Trophoblast cell (in vitro differentiated cells and primary cell): ENCODE data around the gene STRA6.

ENCODE experiments used
- DNase-seq, 2 donors: peaks; one replicate each; pipeline ENCODE4 v3.0.0-alpha.2; 2016
- H2AFZ ChIP-seq: 2 replicates; pipeline ENCODE4 v1.6.1; 2013; ENCODE audit warnings: low read length, moderate library complexity, mild to moderate bottlenecking; ENCODE audit not compliant: insufficient read depth, poor library complexity
- H2AK5ac ChIP-seq: 2 replicates; pipeline ENCODE4 v1.6.1; 2013; ENCODE audit warnings: mild to moderate bottlenecking, low read length
- H2BK120ac ChIP-seq: 2 replicates; pipeline ENCODE4 v1.6.1; 2013; ENCODE audit warnings: low read length, mild to moderate bottlenecking, moderate library complexity; ENCODE audit not compliant: insufficient read depth, poor library complexity
- H2BK12ac ChIP-seq: 2 replicates; pipeline ENCODE4 v1.6.1; 2013; ENCODE audit warnings: mild to moderate bottlenecking, low read length, moderate library complexity
- H2BK5ac ChIP-seq: 2 replicates; pipeline ENCODE4 v1.6.1; 2013; ENCODE audit warnings: low read length, low read depth, moderate library complexity, mild to moderate bottlenecking; ENCODE audit not compliant: poor library complexity
- H3K14ac ChIP-seq: 2 replicates; pipeline ENCODE4 v1.6.1; 2013; ENCODE audit warnings: mild to moderate bottlenecking, low read length
- H3K18ac ChIP-seq: 2 replicates; pipeline ENCODE4 v1.6.1; 2013; ENCODE audit warnings: mild to moderate bottlenecking, low read length
- H3K23ac ChIP-seq: 2 replicates; pipeline ENCODE4 v1.6.1; 2013; ENCODE audit warnings: low read length
- H3K27ac ChIP-seq: 2 replicates; pipeline ENCODE4 v1.5.1; 2013; ENCODE audit warnings: low read depth, mild to moderate bottlenecking, inconsistent platforms, low read length, moderate library complexity
- H3K27me3 ChIP-seq: 2 replicates; pipeline ENCODE4 v1.6.1; 2013; ENCODE audit warnings: inconsistent platforms, mild to moderate bottlenecking, low read length, moderate library complexity; ENCODE audit not compliant: insufficient read depth
- H3K36me3 ChIP-seq, 2 experiments: 1 replicate in 1 of 2; 2 replicates in 1 of 2; pipeline ENCODE4 v1.6.1; 2013; ENCODE audit warnings: low read length in 2 of 2, mild to moderate bottlenecking in 2 of 2, moderate library complexity in 1 of 2; ENCODE audit not compliant: insufficient read depth in 2 of 2, control insufficient read depth in 1 of 2
- H3K4ac ChIP-seq: 2 replicates; pipeline ENCODE4 v1.6.1; 2013; ENCODE audit warnings: low read depth, mild to moderate bottlenecking, low read length, moderate library complexity
- H3K4me1 ChIP-seq, 2 experiments: 1 replicate in 1 of 2; 2 replicates in 1 of 2; pipeline ENCODE4 v1.6.1; 2013; ENCODE audit warnings: low read length in 2 of 2, mild to moderate bottlenecking in 2 of 2, moderate library complexity in 1 of 2; ENCODE audit not compliant: insufficient read depth in 2 of 2, control insufficient read depth in 1 of 2
- H3K4me2 ChIP-seq: 2 replicates; pipeline ENCODE4 v1.6.1; 2013; ENCODE audit warnings: inconsistent platforms, mild to moderate bottlenecking, low read length, moderate library complexity
- H3K4me3 ChIP-seq: 2 replicates; pipeline ENCODE4 v1.5.1; 2013; ENCODE audit warnings: mild to moderate bottlenecking, low read depth, low read length, inconsistent platforms
- H3K79me1 ChIP-seq: one replicate; pipeline ENCODE4 v1.6.1; 2013; ENCODE audit warnings: low read length
- H3K79me2 ChIP-seq: 2 replicates; pipeline ENCODE4 v1.6.1; 2013; ENCODE audit warnings: low read length, mild to moderate bottlenecking; ENCODE audit not compliant: control insufficient read depth, insufficient read depth, poor library complexity
- H3K9ac ChIP-seq: 2 replicates; pipeline ENCODE4 v1.6.1; 2013; ENCODE audit warnings: mild to moderate bottlenecking, low read length
- H3K9me3 ChIP-seq: 2 replicates; pipeline ENCODE4 v1.6.1; 2013; ENCODE audit warnings: low read depth, mild to moderate bottlenecking, control low read depth, inconsistent platforms, low read length; ENCODE audit not compliant: insufficient read depth
- H4K12ac ChIP-seq: 2 replicates; pipeline ENCODE4 v1.6.1; 2013; ENCODE audit warnings: low read depth, mild to moderate bottlenecking, low read length, moderate library complexity
- H4K8ac ChIP-seq: 2 replicates; pipeline ENCODE4 v1.6.1; 2013; ENCODE audit warnings: low read depth, mild to moderate bottlenecking, low read length, moderate library complexity
- H4K91ac ChIP-seq: one replicate; pipeline ENCODE4 v1.6.1; 2013; ENCODE audit warnings: low read depth, mild to moderate bottlenecking, low read length, moderate library complexity
- WGBS: extraction: QIAGEN DNeasy Blood & Tissue Kit; methylation state at CpG from one replicate; pipeline ENCODE4 v1.1.7; 2013; ENCODE audit warnings: missing lambda C conversion rate; ENCODE audit not compliant: insufficient read length, insufficient coverage; ENCODE audit errors: extremely low coverage; 5-methylcytosine and 5-hydroxymethylcytosine counted together

STRA6 gene

GRCh38 chr15:74179983-74180880 lies 22.4 kb downstream of the STRA6 start:
- H2BK120ac ChIP-seq, result no peak overlapping the region
- H3K79me1 ChIP-seq, result no peaks in the 10 kb centered on the region
- H2BK5ac ChIP-seq, result no peak overlapping the region
- H3K79me2 ChIP-seq, result no peaks in the 10 kb centered on the region
- DNase-seq, result peak; percentile 52 to 55
- no peak overlapping the region for H3K9ac ChIP-seq
- no CpG with 5 or more reads among the region's 17 CpGs for WGBS
- no peak overlapping the region for H3K14ac ChIP-seq
- H3K27me3 ChIP-seq, result no peaks in the 10 kb centered on the region
- no peaks in the 10 kb centered on the region for H3K4me1 ChIP-seq
- H2AFZ ChIP-seq, result no peak overlapping the region
- H4K91ac ChIP-seq, result no peak overlapping the region
- H3K4ac ChIP-seq, result no peak overlapping the region
- H4K8ac ChIP-seq, result no peak overlapping the region
- H4K12ac ChIP-seq, result no peak overlapping the region
- H2AK5ac ChIP-seq, result no peak overlapping the region
- no peak overlapping the region for H3K4me2 ChIP-seq
- H3K27ac ChIP-seq, result no peak overlapping the region
- no peak overlapping the region for H3K4me3 ChIP-seq
- H3K23ac ChIP-seq, result no peak overlapping the region
- no peak overlapping the region for H2BK12ac ChIP-seq
- no peak overlapping the region for H3K18ac ChIP-seq
- H3K36me3 ChIP-seq, result no peaks in the 10 kb centered on the region
- peaks cover 2% of the 10 kb centered on the region for H3K9me3 ChIP-seq

GRCh38 chr15:74179101-74179841 lies 23.3 kb downstream of the STRA6 start:
- no peak overlapping the region for H2BK5ac ChIP-seq
- H3K27ac ChIP-seq, result no peak overlapping the region
- WGBS, result no CpG with 5 or more reads among the region's 13 CpGs
- H3K18ac ChIP-seq, result no peak overlapping the region
- no peak overlapping the region for H4K8ac ChIP-seq
- H3K23ac ChIP-seq, result no peak overlapping the region
- no peak overlapping the region for H2AFZ ChIP-seq
- H3K4me2 ChIP-seq, result no peak overlapping the region
- peaks cover 2% of the 10 kb centered on the region for H3K9me3 ChIP-seq
- H3K79me2 ChIP-seq, result no peaks in the 10 kb centered on the region
- no peak overlapping the region for H4K91ac ChIP-seq
- H3K14ac ChIP-seq, result no peak overlapping the region
- H2BK12ac ChIP-seq, result no peak overlapping the region
- H4K12ac ChIP-seq, result no peak overlapping the region
- H3K27me3 ChIP-seq, result no peaks in the 10 kb centered on the region
- H3K79me1 ChIP-seq, result no peaks in the 10 kb centered on the region
- no peak overlapping the region for H2BK120ac ChIP-seq
- H3K4me1 ChIP-seq, result no peaks in the 10 kb centered on the region
- H3K4ac ChIP-seq, result no peak overlapping the region
- peak; percentile 52 to 69 for DNase-seq
- no peak overlapping the region for H3K4me3 ChIP-seq
- no peaks in the 10 kb centered on the region for H3K36me3 ChIP-seq
- H2AK5ac ChIP-seq, result no peak overlapping the region
- H3K9ac ChIP-seq, result no peak overlapping the region

DNA sequence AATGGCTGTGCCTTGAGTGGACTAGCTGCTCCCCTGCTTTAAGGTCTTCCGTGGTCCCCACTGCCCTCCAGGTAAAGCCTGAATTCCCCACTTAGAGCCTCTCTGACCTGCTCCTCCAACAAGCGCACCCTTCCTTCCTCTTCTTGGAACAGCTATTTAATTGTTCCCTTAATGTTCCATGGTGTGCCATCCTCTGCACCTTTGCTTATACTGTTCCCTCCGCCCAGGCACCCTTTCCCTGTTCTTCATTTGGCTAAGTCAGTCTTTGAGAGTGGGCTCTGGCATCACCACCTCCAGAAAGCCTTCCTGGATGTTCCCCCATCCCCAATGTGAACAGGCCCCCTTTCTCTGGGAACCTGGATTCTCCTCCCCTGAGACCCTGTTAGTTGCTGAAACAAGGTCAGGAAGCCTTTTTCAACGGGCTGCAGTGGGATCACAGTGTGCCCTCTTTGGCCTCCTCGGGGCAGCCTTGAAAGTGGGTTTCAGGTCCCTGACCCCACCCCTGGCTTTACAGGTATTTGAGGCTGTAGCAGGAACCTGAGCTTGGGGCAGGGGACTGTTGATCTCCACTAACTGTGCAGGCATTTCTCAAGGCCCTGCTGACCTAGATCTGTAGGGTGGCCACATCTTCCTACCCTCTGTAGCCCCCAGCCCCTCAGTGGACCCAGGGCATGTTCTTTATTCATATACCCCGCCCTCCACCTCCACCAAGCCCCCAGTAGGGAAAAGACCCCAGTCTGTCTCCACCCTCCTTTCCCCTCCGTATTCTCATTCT lies 24.1 kb downstream of the STRA6 start:
- Histone ChIP-seq H3K27ac (no peak overlapping the region), H3K14ac (no peak overlapping the region), H2BK120ac (no peak overlapping the region), H3K4ac (no peak overlapping the region), H3K4me3 (no peak overlapping the region), H3K23ac (no peak overlapping the region), H2BK12ac (no peak overlapping the region), H3K79me2 (no peaks in the 10 kb centered on the region), H3K79me1 (no peaks in the 10 kb centered on the region), H2AFZ (no peak overlapping the region), H3K36me3 (no peaks in the 10 kb centered on the region), H3K4me1 (no peaks in the 10 kb centered on the region), H3K9ac (no peak overlapping the region), H4K8ac (no peak overlapping the region), H3K18ac (no peak overlapping the region), H2AK5ac (no peak overlapping the region), H4K91ac (no peak overlapping the region), H3K9me3 (peaks cover 2% of the 10 kb centered on the region), H3K27me3 (no peaks in the 10 kb centered on the region), H4K12ac (no peak overlapping the region), H3K4me2 (no peak overlapping the region), H2BK5ac (no peak overlapping the region)
- WGBS, result no CpG with 5 or more reads among the region's 7 CpGs
- no peak for DNase-seq
